Panc1 (cell line): ENCODE data around the gene WDR27. TPM values are rescaled to one million over a fixed set of nuclear protein-coding genes. Genes with fewer than 3 reads are reported as not detected.

Experiments used
- ATAC-seq: fragments of 200-7000 bp; cut with Tn5 transposase; 2 replicates; pipeline ENCODE4 v1.9.1; 2020; ENCODE audit warnings: mild to moderate bottlenecking, moderate library complexity
- BruUV-seq: library from RNA; stranded (reverse); fragments of 400-500 nt; replicated peaks from 2 replicates; lab custom pipeline; 2021; lab: Mats Ljungman, UMichigan
- CTCF ChIA-PET: fragments of 300-600 bp; sonication (Branson Sonifier 250); formaldehyde crosslinking; loops from one replicate; lab custom pipeline; 2022; ENCODE audit warnings: antibody characterized with exemption; lab: Charles Lee
- POLR2A ChIA-PET: fragments of 300-600 bp; sonication (Branson Sonifier 250); formaldehyde crosslinking; loops from one replicate; lab custom pipeline; 2022; ENCODE audit warnings: antibody characterized with exemption; lab: Charles Lee
- DNase-seq: peaks from one replicate; pipeline ENCODE4 v3.0.0-alpha.2; 2010; ENCODE audit warnings: low read depth, low spot score
- H3K27ac ChIP-seq: 2 replicates; pipeline ENCODE4 v1.5.1; 2011; ENCODE audit warnings: mild to moderate bottlenecking, low read length, inconsistent platforms
- H3K27me3 ChIP-seq: fragments of 200-500 bp; sonication (Bioruptor generic); 2 replicates; pipeline ENCODE4 v1.6.0; 2014; ENCODE audit warnings: low read length, inconsistent platforms; ENCODE audit not compliant: control insufficient read depth, insufficient read depth
- H3K36me3 ChIP-seq: fragments of 200-500 bp; sonication (Bioruptor generic); 2 replicates; pipeline ENCODE4 v1.5.1; 2014; ENCODE audit warnings: inconsistent platforms, mild to moderate bottlenecking, low read length, moderate library complexity; ENCODE audit not compliant: control insufficient read depth, insufficient read depth
- H3K4me1 ChIP-seq: 2 replicates; pipeline ENCODE4 v1.5.1; 2011; ENCODE audit warnings: inconsistent platforms, mild to moderate bottlenecking, low read length, moderate library complexity; ENCODE audit not compliant: control insufficient read depth, insufficient read depth
- H3K4me3 ChIP-seq, 2 experiments: 2 replicates each; pipeline ENCODE4 v1.5.1; 2011 to 2012; ENCODE audit warnings: low read depth in 2 of 2, low read length in 2 of 2, mild to moderate bottlenecking in 2 of 2, inconsistent platforms in 1 of 2, moderate library complexity in 1 of 2
- H3K9me3 ChIP-seq: fragments of 200-500 bp; sonication (Bioruptor generic); 2 replicates; pipeline ENCODE4 v1.5.1; 2014; ENCODE audit warnings: low read depth, mild to moderate bottlenecking, inconsistent platforms, low read length, moderate library complexity; ENCODE audit not compliant: control insufficient read depth, insufficient read depth
- CTCF ChIP-seq: fragments of 450-650 bp; IDR thresholded peaks from 2 replicates; pipeline ENCODE4 v1.5.1; 2017; ENCODE audit warnings: mild to moderate bottlenecking
- POLR2AphosphoS5 ChIP-seq: IDR thresholded peaks from 2 replicates; pipeline ENCODE4 v1.6.1; 2012; ENCODE audit warnings: mild to moderate bottlenecking, low read depth, low read length, moderate library complexity
- SIN3A ChIP-seq: IDR thresholded peaks from 2 replicates; pipeline ENCODE4 v1.6.1; 2012; ENCODE audit warnings: low read depth, mild to moderate bottlenecking, low read length, moderate library complexity, borderline replicate concordance; ENCODE audit not compliant: insufficient read depth
- TCF7L2 ChIP-seq: IDR thresholded peaks from 2 replicates; pipeline ENCODE4 v1.6.1; 2011; ENCODE audit warnings: mild to moderate bottlenecking, low read depth, low read length, inconsistent platforms
- in situ Hi-C: cut with HindIII; loops from 2 replicates; pipeline ENCODE4 v1.10.0; 2016; ENCODE audit warnings: low sequenced_read_pairs, low pct_unique_long_range_greater_than_20kb
- intact Hi-C: fragments of 100-400 bp; cut with micrococcal nuclease; formaldehyde crosslinking; loops from one replicate; pipeline ENCODE4 v1.10.0; 2022; ENCODE audit not compliant: unreplicated experiment
- total RNA-seq: library from RNA; stranded (reverse); gene quantifications from one replicate; pipeline ENCODE4 v1.2.1, GENCODE V29; 2021; ENCODE audit not compliant: unreplicated experiment
- TF ChIP-seq, protein P1 (sequence below), 2 experiments: IDR thresholded peaks; 2 replicates each; pipeline ENCODE4 v1.6.1; 2011 to 2012; ENCODE audit warnings: low read depth in 2 of 2, control low read depth in 1 of 2, low read length in 1 of 2, mild to moderate bottlenecking in 1 of 2, moderate library complexity in 1 of 2; ENCODE audit not compliant: insufficient read depth in 1 of 2

Gene WDR27
- total RNA-seq, 1 experiment from 2014 or later: 56.3 TPM

DNA sequence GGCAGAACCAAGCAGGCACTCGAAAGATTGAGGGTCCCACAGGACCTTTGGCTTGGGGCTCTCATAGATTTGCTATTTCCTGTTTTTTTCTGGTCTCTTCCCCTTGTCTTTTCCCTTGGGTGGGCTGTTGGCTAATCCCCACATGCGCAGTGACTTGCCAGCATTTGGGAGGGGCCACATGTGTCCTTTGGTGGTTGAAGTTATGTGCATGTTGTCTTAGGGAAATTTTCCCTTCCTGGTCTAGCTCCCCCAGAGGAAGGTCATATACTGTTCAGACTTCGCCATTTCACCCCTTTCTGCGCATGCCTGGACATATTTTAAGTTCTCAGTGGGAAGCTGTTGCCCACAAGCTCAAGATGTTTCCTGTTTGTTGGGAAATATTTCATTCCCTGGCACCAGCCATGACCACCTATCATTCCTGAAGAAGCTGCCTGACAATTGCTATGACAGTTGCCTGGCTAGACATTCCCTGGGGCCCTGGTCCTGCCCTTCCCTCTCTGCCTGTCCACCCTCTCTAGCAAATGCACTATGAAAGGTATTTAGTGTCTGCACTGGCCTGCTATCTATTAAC, 292.0 kb downstream of the WDR27 start:
- ChIA-PET POLR2A (no interaction called here), CTCF (no interaction called here)
- no peaks in the 10 kb centered on the region for H3K4me1 ChIP-seq
- no peak overlapping the region for H3K27ac ChIP-seq
- H3K9me3 ChIP-seq: peaks cover 16% of the 10 kb centered on the region; the same call in 1 of the 2 replicates
- DNase-seq (no peak), ATAC-seq (no peak)
- no TSS peak for BruUV-seq
- no peaks in the 10 kb centered on the region for H3K36me3 ChIP-seq
- intact Hi-C loops (no loop called here), in situ Hi-C loops (no loop called here)
- H3K27me3 ChIP-seq: no peaks in the 10 kb centered on the region
- TF ChIP-seq SIN3A (no peak), TCF7L2 (no peak), POLR2AphosphoS5 (no peak), CTCF (no peak)
- TF ChIP-seq, protein P1, sequence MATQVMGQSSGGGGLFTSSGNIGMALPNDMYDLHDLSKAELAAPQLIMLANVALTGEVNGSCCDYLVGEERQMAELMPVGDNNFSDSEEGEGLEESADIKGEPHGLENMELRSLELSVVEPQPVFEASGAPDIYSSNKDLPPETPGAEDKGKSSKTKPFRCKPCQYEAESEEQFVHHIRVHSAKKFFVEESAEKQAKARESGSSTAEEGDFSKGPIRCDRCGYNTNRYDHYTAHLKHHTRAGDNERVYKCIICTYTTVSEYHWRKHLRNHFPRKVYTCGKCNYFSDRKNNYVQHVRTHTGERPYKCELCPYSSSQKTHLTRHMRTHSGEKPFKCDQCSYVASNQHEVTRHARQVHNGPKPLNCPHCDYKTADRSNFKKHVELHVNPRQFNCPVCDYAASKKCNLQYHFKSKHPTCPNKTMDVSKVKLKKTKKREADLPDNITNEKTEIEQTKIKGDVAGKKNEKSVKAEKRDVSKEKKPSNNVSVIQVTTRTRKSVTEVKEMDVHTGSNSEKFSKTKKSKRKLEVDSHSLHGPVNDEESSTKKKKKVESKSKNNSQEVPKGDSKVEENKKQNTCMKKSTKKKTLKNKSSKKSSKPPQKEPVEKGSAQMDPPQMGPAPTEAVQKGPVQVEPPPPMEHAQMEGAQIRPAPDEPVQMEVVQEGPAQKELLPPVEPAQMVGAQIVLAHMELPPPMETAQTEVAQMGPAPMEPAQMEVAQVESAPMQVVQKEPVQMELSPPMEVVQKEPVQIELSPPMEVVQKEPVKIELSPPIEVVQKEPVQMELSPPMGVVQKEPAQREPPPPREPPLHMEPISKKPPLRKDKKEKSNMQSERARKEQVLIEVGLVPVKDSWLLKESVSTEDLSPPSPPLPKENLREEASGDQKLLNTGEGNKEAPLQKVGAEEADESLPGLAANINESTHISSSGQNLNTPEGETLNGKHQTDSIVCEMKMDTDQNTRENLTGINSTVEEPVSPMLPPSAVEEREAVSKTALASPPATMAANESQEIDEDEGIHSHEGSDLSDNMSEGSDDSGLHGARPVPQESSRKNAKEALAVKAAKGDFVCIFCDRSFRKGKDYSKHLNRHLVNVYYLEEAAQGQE (IDR thresholded peaks at IDR 0.05; ENCODE audit: insufficient read depth in 1 of 2, low read depth in 2 of 2, low read length in 1 of 2): no peak
- no peak overlapping the region for H3K4me3 ChIP-seq

DNA sequence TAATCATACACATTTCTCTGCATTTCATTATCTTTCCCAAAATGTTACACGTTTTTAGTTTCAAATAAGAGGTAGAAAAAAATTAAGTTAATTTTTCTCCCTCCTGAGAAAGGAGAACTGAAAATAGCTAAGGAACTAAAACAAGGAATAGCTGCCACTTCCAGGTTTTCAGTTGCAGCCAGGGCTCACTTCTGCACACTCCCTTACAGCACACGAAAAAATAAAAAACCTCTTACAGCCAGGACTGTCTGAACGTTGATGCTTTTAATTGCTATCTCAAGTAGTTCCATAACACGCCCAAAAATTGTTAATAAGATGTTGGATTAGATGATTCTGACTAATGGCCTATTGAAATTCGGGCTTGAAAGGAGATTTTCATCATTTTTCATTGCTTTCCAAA, 294.5 kb downstream of the WDR27 start:
- Histone ChIP-seq H3K27me3 (no peaks in the 10 kb centered on the region), H3K4me3 (no peak overlapping the region), H3K36me3 (no peaks in the 10 kb centered on the region), H3K4me1 (no peaks in the 10 kb centered on the region), H3K27ac (no peak overlapping the region), H3K9me3 (peaks cover 3% of the 10 kb centered on the region; the same call in 1 of the 2 replicates)
- DNase-seq (no peak), ATAC-seq (no peak)
- TF ChIP-seq TCF7L2: no peak
- no peak for TF ChIP-seq CTCF
- TF ChIP-seq, protein P1 (IDR thresholded peaks at IDR 0.05; ENCODE audit: insufficient read depth in 1 of 2, low read depth in 2 of 2, low read length in 1 of 2): no peak
- TF ChIP-seq SIN3A: no peak
- TF ChIP-seq POLR2AphosphoS5: no peak
- intact Hi-C loops (no loop called here), in situ Hi-C loops (no loop called here)
- POLR2A ChIA-PET: no interaction called here
- no TSS peak for BruUV-seq
- CTCF ChIA-PET: no interaction called here
